NOMO-1 treated with dmso at 0.1 percent for 144 hours (cell line): ENCODE results near the gene MMP25.
A peak's percentile ranks its signal among the peaks of the same experiment; 100 is the strongest.

Experiments used
- DNase-seq: peaks from one replicate; lab custom pipeline; 2025; ENCODE audit not compliant: unreplicated experiment; lab: John Stamatoyannopoulos, UW

Gene MMP25

DNA sequence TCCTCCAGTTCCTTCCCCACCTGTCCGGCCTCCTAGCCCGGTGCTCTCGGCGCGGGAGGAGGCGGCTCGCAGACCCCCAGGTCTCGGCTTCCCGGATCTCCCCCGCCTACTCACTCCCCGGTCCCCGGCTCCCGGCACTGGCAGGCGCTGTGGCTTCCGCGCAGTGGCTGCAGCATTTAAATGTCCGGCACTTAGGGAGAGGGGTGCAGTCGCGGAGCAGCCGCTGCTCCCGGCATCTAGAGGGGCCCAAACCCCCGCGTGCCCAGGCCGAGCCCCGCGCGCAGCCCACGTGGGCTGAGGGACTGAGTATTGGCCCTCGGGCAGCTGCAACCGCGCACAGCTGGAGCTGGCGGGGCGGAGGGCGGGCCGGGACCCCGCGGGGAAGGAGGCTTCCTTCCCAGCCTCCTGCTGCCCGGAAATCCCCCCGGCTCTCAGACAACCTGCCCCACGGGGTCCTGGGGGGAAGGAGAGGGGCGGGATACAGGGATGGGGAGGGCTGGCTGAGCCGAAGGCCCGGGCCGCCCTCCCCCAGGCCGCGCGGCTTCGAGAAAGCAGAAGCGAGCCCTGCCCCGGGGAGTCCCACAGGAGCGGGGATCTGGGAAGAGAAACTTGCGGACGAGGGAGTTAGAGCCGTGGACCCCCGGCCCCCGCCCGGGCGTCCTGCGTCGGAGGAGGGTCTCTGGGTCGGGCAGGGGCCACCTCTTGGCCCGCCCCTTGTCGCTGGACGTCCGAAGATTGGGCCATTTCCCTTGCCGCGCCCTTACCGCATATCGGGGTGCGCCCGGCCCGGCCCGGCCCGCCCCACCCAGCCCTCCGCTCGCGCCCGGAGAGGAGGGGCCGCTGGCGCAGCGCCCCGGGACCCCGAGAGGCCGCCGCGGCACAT lies at the start of gene MMP25:
Gene MMP25, plus strand, starts transcription at position 804 of the 883 bp plus-strand sequence. CDS start 357 bp downstream, outside the sequence.
- DNase-seq, result no peak

- DNase-seq, result no peak
These were observed 46.4 kb upstream of the MMP25 start for GRCh38 chr16:2999929-3000328.

DNA sequence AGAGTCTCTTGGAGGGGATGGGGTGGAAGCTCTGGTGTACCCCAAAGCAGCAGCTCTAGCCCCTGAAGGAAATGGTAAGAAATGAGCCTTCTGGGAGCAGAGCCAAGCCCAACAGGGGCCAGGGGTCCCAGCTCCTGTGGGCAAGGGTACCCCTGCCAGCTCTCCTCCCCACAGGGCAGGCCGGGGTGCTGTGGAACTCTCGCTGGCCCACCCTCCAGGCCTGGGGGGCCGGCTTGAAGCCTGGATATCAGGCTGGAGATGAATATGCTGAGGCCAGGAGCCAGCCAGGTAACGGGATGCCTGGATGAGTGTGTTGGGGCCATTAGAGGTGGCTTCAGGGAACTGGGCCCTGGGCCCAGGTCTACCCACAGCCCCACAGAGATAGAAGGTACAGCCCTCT lies 45.8 kb upstream of the MMP25 start:
- no peak for DNase-seq

DNA sequence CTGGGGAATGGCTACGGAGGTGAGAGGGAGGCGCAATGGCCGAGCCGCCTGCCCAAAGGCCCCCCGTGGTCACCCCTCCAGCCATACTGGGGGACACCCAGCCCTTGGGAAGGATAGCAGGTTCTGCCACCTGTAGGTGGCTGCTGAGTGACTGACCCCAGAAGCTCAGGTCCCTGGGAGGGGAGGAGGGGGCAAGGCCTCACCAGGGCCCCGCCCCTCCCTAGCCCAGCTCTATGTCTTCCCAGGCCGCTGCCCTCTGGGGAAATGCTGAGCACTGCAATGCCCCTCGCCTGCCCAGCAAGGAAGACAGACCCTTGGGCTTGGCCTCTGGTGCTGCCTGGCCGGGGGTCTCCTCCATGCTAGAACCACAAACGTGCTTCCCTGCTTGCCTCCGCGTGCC lies 45.0 kb upstream of the MMP25 start:
- DNase-seq, result no peak

GRCh38 chr16:3003582-3004270 lies 42.6 kb upstream of the MMP25 start:
- peak; percentile 99 for DNase-seq

GRCh38 chr16:3004319-3004718 lies 42.0 kb upstream of the MMP25 start:
- DNase-seq, result no peak

DNA sequence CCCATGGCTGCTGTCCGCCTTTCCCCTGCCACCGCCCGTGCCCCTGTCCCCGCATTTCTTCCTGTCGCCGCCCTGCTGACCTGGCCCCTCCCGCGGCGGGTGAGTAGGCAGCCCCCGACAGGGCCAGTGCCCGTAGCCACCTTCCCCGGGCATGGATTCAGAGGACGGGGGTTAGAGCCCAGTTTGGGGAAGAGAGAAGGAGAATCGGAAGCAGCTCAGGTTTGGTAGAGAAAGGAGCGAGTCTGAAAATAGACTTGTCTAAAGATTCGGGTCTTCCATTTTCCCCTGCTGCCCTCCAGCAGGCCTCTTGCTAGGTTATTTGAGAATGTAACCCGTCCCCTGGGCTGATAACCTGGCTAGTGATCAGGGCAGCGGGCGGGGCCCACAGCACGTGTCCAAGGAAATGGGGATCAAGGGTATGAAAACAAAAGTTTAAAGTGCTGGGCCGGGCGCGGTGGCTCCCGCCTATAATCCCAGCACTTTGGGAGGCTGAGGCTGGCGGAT lies 41.5 kb upstream of the MMP25 start:
- no peak for DNase-seq

DNA sequence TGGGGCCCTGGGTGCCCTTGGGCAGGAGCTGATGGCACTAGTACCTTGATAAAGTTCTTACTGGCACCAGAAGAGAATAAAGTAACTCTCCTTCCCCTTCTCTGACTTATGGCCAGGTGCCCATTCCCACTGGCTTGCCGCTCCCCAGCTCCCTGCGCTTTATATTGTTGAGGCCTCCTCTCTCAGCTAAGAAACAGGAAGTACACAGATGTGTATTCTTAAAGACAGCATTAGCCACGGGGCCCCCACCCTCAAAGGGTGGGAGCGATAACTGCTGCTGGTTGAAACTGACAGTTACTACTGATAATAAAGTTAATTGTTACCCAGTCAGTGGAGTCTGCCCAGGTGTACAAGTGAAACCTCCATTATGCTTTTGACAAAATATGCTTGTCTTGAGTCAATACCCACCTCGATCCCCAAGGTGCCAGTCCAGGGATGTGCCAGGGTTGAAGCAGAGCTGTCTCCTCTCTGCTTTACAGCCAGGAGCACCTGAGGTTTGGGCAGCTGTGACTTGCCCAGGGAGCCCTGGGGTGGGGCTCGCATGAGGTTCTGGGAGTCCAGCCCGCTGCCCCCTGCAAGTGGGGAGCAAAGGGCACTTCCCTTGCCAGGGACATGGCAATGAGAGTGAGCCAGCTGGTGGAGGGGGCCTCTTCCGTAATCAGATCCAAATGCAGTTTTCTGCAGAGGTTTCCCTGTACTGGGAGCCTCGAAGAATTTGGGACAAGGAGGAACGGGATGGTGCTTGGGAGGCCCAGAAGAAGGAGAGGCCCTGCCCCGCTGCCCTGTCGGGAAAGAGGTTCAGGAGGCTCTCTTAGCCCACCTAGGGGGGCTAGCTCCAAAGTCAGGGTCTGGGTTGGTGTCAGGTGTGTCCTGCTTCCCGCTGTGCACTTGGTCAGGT lies 39.1 kb upstream of the MMP25 start:
- peak; percentile 46 for DNase-seq

DNA sequence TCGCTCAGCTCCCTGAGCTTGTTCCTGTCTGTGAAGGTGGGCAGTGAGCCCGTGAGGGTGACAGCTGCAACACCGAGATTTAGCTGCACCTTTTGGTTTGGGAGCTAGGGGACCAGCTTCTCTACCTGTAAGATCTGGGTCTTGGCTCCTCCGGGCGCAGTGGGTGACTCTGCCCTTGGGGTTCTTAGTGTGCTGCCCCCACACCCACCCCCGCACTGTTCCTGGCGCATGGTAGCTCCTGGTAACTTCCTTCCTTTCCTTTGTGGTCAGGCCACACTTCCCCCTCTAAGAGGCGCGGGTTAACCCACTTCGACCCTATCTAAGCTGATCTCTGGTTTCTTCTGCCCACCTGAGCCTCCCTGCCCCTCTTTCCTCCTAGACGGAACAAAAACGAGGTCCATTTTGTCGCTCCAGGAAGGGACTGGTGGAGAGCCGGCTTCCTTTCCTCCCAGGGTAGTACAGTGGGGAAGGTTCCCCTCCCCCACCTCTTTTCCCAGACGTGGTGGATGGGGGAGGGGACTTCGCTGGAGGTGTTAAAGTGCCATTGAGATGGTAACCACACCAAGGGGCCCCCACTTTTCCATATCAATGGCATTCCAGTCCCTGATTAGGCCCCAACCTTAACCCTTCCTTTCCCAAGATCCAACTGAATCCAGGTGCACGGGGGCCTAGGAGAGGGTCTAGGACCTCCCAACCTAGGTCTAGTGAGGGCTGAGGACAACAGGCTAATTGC lies 38.2 kb upstream of the MMP25 start:
- DNase-seq, result peak; percentile 46

DNA sequence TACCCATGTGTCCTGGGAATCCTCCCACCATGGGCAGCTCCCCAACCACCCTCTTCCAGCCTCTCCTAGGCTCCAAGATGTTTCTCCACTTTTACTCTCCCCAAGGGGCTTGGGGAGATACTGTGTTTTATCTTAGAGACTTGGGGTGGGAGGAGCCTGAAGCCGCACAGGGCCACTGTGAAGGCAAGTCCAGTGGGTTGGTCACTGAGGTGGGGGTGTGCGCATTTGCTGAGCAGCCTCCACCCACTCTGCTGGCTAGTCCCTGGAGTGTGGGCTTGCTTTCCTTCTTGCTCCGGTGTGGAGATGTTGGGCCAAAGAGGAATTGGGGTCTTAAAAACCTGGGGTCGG lies 37.7 kb upstream of the MMP25 start:
- no peak for DNase-seq

DNA sequence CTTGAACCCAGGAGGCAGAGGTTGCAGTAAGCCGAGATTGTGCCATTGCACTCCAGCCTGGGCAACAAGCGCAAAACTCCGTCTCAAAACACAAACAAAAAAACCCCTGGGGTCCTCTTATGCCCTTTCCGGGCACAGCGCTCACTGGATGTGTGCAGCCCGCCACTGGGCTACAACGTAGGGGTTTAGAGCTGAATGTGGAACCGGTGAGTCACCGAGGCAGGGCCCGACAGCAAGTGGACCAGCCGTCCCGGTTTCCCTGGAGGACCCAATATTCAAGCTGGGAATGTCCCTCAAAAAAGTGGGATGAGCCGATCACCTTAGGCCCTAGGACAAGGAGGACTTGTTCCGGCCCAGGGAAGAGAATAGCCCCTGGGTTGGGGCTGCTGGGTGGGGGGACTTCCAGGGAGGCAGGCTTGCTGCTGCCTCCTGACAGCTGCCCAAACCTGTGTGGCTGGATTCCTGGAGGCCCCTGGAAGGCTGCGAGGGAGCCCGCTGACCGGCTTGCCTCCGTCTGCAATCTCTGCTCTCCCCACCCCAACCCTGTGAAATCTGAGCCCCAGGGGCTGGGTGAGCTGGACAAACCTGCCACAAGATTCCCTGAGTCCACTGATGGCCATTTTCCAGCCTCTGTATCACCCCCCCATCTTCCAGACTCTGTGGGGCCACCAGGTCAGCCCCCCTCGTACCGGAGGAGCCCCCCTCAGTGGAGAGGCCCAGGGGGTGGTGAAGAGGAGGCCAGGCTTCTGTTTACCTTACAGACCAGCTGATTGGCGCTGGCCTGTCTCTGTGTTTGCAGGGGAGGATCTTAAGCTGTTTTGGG lies 36.6 kb upstream of the MMP25 start:
- no peak for DNase-seq

DNA sequence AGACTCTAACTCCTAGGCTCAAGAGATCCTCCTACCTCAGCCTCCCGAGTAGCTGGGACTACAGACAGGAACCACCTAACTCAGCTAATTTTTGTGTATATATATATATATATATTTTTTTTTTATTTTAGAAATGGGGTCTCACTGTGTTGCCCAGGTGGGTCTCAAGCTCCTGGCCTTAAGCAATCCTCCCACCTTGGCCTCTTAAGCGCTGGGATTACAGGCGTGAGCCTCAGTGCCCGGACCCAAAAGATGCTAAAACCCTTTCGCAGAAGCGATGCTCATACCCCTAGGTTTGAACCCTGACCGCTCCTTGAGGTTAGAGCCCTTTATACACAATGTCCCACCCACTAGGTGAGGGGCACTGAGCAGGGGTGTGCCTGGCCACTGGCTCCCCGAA lies 35.9 kb upstream of the MMP25 start:
- DNase-seq, result no peak

- DNase-seq, result no peak
These were observed 34.1 kb upstream of the MMP25 start for GRCh38 chr16:3012246-3012645.

DNA sequence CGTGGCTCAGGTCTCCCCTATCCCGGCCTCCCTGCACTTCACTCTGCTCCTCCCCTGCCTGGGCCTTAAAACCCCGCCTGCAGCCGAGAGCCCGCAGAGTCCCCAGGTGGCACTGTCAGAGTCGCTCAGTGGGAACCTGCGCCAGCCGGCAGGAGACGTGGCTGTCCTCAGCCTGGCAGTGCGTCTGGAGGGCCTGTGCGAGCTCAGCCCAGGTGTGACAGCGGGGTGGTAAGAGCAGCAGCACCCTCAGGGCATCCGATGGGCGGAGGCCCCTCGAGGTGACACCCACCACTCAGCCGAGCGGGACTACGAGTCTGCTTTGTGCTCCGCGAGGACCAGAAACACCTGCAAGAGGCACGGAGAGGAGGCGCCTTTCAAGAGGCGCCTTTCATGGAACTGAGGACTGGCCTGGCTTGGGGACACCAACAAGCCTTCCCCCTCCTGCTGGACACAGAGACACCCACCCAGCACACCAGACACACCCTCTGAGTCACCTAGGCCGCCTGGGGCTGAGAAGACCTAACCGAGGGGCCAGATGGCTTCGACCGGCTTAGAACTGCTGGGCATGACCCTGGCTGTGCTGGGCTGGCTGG lies 33.4 kb upstream of the MMP25 start, which contains the start of gene CLDN9:
Gene CLDN9, plus strand, starts transcription at position 96 of the 593 bp plus-strand sequence. Its CDS starts 440 bp downstream, at position 536.
- no peak for DNase-seq

- no peak for DNase-seq
These were observed 32.8 kb upstream of the MMP25 start for GRCh38 chr16:3013491-3013951.

DNA sequence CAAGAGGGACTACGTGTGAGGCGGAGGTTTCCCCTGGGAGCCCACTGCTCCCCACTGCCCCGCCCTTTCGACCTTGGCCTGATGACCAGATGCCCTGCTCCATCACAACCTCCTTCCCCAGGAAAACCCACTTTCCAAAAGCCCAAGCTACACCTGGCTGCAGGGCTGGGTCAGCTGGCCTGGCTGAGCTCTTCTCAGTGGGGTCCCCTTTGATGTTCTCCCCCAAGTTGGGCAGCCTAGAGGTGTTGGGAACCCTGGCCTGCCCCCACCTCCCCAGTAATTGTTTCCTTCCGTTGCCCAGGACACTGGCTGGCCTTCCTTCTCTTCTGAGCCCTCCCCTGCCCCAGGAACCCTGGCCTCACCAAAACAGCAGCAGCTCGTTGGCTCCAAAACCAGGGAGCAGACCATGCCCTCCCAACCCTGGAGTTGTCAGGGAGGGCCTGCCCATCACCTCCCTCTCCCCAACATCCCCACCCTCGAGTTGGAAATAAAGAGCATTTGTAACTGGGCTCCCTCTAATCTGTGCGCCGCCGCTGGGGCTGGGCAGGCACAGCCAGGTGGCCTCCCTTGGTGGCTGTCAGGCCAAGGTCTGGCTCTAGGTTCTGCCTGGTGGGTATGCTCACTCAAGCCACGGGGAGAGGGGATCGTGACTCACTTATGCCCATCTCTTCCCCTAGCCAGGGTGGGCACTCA lies 32.2 kb upstream of the MMP25 start:
- no peak for DNase-seq

GRCh38 chr16:3014971-3015370 lies 31.4 kb upstream of the MMP25 start:
- no peak for DNase-seq

DNA sequence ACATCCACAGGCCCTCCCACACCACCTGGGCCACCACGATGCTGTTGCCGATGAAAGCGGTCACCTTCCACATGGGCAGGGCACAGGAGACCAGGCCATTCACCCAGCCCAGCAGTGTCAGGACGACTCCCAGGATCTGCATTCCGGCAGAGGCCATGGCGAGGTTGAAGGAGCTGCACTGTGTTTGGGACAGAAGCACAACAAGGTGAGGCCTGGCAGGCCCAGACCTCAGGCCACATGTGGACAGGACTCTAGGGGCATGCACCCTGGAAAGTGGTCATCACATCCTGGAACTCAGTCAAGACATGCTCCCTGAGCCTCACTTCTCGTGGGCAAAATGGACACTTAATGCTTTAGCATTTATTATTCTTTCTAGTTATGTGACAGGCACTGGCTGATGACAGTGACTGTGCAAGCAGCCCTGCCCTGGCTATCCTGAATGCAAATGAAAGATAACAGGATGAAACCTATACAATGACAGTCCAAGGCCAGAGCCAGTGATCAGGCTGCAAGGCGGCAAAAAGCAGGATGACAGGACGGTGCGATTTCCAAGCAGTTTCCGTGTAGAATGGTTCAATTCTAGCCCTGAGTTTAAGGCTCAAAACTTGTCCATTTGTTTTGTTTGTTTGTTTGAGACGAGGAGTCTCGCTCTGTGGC lies 30.4 kb upstream of the MMP25 start:
- DNase-seq, result no peak
